GM18909 (cell line): ENCODE measurements around the gene KBTBD8.

Experiments used
- ATAC-seq: cut with Tn5 transposase; IDR thresholded peaks from one replicate; pipeline ENCODE4 v1.9.1; 2021; ENCODE audit warnings: mild to moderate bottlenecking; ENCODE audit not compliant: unreplicated experiment, poor library complexity

KBTBD8 gene

GRCh38 chr3:67033079-67033478 lies 35.0 kb downstream of the KBTBD8 start:
- no peak for ATAC-seq

DNA sequence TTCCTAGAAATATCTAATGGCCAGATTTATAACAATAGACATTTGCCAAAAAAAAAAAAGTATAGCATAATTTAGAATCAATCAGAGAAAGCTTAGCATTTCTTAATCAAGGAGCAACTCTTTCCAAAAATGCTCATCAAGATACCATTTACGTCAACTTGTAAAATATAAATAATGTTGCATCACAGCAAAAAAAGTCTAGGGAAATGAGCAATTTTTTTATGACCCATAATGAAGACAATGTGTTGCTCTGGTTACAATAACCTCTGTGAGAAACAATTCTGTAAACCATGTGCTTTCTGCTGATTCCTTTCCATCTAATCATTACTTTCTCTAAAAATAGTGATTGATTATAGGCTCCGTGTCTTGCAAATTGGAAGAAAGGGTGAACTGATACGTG lies 36.3 kb downstream of the KBTBD8 start:
- ATAC-seq: no peak

GRCh38 chr3:67037615-67038014 lies 39.5 kb downstream of the KBTBD8 start:
- no peak for ATAC-seq

DNA sequence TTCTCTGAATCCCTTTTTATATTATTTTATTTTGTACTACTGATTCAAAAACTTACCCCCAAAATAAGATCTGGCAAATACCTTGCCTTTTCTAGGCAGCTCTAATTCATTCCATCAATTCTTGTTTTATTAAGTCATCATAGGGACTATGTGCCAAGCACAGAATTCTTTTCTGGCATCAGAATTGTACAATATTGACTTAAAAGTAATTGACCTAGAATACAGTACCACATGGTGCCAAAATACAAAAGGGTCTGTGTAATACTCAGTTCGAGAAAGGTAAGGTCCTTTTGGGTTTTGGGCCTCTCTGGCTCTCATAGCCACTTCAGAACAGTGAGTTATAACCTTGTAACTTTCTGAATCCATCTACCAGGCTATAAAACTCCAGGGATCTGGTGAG lies 46.2 kb downstream of the KBTBD8 start:
- no peak for ATAC-seq

DNA sequence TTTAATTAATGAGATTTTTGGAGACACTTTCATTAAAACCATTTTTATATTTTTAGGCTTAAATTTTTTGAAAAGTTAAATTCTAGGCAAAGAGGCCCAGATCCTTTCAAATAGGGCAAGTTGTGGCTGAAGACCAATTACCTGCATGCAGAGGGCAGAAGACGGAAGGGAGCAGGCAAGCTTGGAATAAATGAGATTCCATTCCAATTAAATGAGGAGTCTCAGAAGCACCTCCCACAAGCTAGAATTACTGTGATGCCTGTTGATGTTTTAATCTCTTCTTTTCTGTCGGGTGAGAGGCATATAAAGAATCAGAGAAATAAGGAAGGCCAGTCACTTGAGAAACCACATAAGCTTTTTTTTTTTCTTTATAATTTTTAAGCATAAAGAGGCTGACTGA lies 46.8 kb downstream of the KBTBD8 start:
- ATAC-seq: no peak

DNA sequence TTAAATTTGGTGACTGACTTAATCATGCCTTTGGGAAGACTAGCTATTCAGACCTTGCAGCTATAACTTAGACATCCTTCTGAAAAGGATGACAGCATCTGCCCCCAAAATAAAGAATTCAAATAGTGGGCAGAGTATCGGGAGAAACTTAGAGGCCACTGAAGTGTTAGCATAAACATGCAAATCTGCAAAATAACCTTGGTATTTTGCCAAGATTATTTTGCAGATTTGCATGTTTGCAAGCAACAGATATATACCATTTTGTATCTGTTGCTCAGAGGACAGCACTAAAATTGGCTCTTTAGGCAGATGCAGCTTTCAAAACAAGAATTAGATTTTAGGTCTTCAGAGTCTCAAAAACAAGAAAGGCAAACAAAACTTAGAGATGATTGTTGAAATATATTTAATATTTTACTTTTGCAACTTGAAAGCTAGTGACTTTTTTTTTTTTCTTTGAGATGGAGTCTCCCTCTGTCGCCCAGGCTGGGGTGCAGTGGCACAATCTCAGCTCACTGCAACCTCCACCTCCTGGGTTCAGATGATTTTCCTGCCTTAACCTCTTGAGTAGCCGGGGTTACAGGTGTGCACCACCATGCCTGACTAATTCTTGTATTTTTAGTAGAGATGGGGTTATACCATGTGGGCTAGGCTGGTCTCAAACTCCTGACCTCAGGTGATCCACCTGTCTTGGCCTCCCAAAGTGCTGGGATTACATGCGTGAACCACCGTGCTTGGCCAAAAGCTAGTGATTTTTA lies 47.8 kb downstream of the KBTBD8 start:
- ATAC-seq: no peak

GRCh38 chr3:67047051-67047450 lies 48.9 kb downstream of the KBTBD8 start:
- ATAC-seq: no peak

GRCh38 chr3:67048067-67048714 lies 50.1 kb downstream of the KBTBD8 start:
- peak; percentile 96 for ATAC-seq

- ATAC-seq: peak; percentile 74
These were observed 50.6 kb downstream of the KBTBD8 start for GRCh38 chr3:67048715-67049074.

DNA sequence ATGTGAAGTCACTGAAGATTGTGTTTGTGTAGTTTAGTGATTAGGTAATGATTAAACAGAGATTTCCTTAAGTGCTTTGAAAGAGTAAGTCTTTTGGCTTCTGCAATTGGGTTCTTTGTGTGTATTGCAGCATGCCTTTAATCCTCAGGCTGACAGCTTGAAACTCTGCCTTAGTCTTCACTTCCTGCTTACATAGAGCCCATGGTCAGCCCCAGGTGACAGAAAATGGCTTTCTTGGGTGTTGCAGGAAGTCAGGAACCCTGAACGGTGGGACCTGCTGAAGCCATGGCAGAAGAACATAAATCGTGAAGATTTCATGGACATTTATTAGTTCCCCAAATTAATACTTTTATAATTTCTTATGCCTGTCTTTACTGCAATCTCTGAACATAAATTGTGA lies 61.3 kb downstream of the KBTBD8 start:
- ATAC-seq: no peak
